ENCODE results near the gene IL1RAPL1. TPM values are rescaled to one million over a fixed set of nuclear protein-coding genes. Genes with fewer than 3 reads are reported as not detected.
A peak's percentile ranks its signal among the peaks of the same experiment; 100 is the strongest.

Gene IL1RAPL1
- polyA plus RNA-seq, 2 of the 4 experiments (the other 2 are of a cell fraction): not detected

DNA sequence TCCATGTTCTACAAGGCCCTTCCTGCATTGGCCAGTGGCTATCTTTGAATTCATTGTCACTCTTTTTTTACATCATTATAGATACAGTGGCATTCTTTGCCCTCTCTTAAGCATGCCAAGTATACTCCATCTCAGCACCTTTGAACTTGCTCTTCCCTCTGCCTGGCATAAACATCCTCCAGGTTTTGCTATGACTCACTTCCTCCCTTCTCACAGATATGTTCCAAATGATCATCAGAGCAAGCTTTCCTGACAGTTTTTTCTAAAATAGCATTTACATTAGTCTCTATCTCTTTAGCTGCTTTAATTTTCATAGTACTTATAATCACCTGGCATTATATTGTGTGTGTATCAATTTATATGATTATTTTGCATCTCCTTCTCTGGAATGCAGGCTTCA, 1074.9 kb downstream of the IL1RAPL1 start (continued):
- no peak for TF ChIP-seq KDM5A (IDR thresholded peaks at IDR 0.05)
- no peak for TF ChIP-seq ZFP36 (IDR thresholded peaks at IDR 0.05; ENCODE audit: borderline replicate concordance, partially characterized antibody)
- no peak for TF ChIP-seq FOSB (CRISPR knock-in tag; IDR thresholded peaks at IDR 0.05)
- no peak for TF ChIP-seq RNF2 (IDR thresholded peaks at IDR 0.05; ENCODE audit: borderline replicate concordance, low read depth)
- no peak for TF ChIP-seq PBX3 (IDR thresholded peaks at IDR 0.05)
- TF ChIP-seq MAFK (IDR thresholded peaks at IDR 0.05; ENCODE audit: partially characterized antibody): no peak
- no peak for TF ChIP-seq NPAS2 (CRISPR knock-in tag; IDR thresholded peaks at IDR 0.05; ENCODE audit: borderline replicate concordance)
- no peak for TF ChIP-seq BHLHE40 (IDR thresholded peaks at IDR 0.05; ENCODE audit: low read depth, low read length)

DNA sequence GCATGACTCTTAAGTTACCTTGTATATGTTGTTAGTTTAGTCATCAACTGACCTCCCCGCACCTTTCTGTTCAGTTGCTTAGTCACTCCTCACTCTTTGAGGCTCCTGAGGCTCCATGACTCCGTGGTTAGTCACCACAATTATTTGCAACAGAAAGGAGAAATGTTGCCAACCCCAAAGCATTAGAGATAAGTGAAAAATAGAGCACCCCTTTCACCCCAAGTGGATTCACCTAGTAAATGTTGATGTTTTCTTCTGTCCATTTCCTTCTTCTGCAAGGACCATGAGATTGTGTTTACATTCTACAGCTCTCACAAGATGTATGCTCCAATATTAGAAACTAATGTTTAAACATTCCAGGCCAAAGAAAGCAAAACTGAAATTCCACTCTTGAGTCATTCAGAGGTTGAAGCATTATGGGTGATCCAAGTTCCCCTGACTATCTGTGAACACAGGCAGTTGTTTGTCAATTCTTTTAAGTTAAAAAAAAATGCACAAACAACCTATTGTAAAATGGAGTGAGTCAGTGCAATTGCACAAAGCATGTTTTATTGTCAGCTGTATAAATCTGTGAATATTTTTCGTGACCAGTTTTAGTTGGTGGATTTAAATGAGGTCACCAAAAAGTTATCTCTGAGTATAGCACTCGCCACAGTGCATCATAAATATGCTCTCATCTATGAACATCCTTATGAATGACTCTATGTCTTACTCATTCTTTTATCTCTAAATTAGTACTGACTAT, 1075.7 kb downstream of the IL1RAPL1 start:
- Histone ChIP-seq H3K4me1 (peaks cover 24% of the 10 kb centered on the region), H3K4me2 (peak overlapping the region; percentile 95), H3K27ac (peak overlapping the region; percentile 70 to 84), H3K4me3 (peak overlapping the region; percentile 12; the same call in 1 of the 3 replicates), H3K9me3 (no peaks in the 10 kb centered on the region)
- ATAC-seq: peak; percentile 96 to 98
- WGBS (ENCODE audit: missing lambda C conversion rate): 0% methylated on average over 4 of the region's 4 CpGs
- CTCF ChIA-PET: no interaction called here
- FAIRE-seq: peak; percentile 100
- DNase-seq (ENCODE audit: low read depth in 1 of 2, low spot score in 1 of 2): peak; percentile 71 to 98
- POLR2A ChIA-PET: no interaction called here
- TF ChIP-seq KDM1A (IDR thresholded peaks at IDR 0.05; ENCODE audit: low read depth) (no peak), ESRRA (IDR thresholded peaks at IDR 0.05; ENCODE audit: borderline replicate concordance, low read length) (no peak), PHF8 (IDR thresholded peaks at IDR 0.05; ENCODE audit: borderline replicate concordance, low read depth) (no peak), ZFP36 (IDR thresholded peaks at IDR 0.05; ENCODE audit: borderline replicate concordance, partially characterized antibody) (no peak), RNF2 (IDR thresholded peaks at IDR 0.05; ENCODE audit: borderline replicate concordance, low read depth) (no peak), HES2 (IDR thresholded peaks at IDR 0.05) (0 out of 2 replicates have a peak, but pooled peaks have one; percentile 28), RARB (CRISPR knock-in tag; IDR thresholded peaks at IDR 0.05) (peak; percentile 48), HDAC2 (IDR thresholded peaks at IDR 0.05) (no peak), ZNF302 (CRISPR knock-in tag; IDR thresholded peaks at IDR 0.05) (no peak), CEBPB (IDR thresholded peaks at IDR 0.05) (peak; percentile 75 to 76), FOSB (CRISPR knock-in tag; IDR thresholded peaks at IDR 0.05) (no peak), GATA3 (IDR thresholded peaks at IDR 0.05; ENCODE audit: borderline replicate concordance) (peak; percentile 90), HOXB13 (CRISPR knock-in tag; IDR thresholded peaks at IDR 0.05; ENCODE audit: low read depth) (no peak), EHF (CRISPR knock-in tag; IDR thresholded peaks at IDR 0.05) (no peak), NFE2L2 (conservative IDR thresholded peaks at IDR 0.05; ENCODE audit: low read length) (peak; percentile 51), RAD21 (conservative IDR thresholded peaks at IDR 0.05 in 1 of 2, IDR thresholded peaks at IDR 0.05 in 1 of 2) (peak; percentile 19 to 49; a peak in 4 of 5 replicates), HOXA7 (CRISPR knock-in tag; IDR thresholded peaks at IDR 0.05) (no peak; the same call in 1 of the 2 replicates), BHLHE40 (IDR thresholded peaks at IDR 0.05; ENCODE audit: low read depth, low read length) (no peak), ZC3H11A (IDR thresholded peaks at IDR 0.05) (no peak)
- TF ChIP-seq, protein P1, sequence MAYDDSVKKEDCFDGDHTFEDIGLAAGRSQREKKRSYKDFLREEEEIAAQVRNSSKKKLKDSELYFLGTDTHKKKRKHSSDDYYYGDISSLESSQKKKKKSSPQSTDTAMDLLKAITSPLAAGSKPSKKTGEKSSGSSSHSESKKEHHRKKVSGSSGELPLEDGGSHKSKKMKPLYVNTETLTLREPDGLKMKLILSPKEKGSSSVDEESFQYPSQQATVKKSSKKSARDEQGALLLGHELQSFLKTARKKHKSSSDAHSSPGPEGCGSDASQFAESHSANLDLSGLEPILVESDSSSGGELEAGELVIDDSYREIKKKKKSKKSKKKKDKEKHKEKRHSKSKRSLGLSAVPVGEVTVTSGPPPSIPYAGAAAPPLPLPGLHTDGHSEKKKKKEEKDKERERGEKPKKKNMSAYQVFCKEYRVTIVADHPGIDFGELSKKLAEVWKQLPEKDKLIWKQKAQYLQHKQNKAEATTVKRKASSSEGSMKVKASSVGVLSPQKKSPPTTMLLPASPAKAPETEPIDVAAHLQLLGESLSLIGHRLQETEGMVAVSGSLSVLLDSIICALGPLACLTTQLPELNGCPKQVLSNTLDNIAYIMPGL (CRISPR knock-in tag; IDR thresholded peaks at IDR 0.05; ENCODE audit: borderline replicate concordance): no peak
- TF ChIP-seq, protein P2, sequence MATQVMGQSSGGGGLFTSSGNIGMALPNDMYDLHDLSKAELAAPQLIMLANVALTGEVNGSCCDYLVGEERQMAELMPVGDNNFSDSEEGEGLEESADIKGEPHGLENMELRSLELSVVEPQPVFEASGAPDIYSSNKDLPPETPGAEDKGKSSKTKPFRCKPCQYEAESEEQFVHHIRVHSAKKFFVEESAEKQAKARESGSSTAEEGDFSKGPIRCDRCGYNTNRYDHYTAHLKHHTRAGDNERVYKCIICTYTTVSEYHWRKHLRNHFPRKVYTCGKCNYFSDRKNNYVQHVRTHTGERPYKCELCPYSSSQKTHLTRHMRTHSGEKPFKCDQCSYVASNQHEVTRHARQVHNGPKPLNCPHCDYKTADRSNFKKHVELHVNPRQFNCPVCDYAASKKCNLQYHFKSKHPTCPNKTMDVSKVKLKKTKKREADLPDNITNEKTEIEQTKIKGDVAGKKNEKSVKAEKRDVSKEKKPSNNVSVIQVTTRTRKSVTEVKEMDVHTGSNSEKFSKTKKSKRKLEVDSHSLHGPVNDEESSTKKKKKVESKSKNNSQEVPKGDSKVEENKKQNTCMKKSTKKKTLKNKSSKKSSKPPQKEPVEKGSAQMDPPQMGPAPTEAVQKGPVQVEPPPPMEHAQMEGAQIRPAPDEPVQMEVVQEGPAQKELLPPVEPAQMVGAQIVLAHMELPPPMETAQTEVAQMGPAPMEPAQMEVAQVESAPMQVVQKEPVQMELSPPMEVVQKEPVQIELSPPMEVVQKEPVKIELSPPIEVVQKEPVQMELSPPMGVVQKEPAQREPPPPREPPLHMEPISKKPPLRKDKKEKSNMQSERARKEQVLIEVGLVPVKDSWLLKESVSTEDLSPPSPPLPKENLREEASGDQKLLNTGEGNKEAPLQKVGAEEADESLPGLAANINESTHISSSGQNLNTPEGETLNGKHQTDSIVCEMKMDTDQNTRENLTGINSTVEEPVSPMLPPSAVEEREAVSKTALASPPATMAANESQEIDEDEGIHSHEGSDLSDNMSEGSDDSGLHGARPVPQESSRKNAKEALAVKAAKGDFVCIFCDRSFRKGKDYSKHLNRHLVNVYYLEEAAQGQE (IDR thresholded peaks at IDR 0.05): no peak
- TF ChIP-seq, protein P3, sequence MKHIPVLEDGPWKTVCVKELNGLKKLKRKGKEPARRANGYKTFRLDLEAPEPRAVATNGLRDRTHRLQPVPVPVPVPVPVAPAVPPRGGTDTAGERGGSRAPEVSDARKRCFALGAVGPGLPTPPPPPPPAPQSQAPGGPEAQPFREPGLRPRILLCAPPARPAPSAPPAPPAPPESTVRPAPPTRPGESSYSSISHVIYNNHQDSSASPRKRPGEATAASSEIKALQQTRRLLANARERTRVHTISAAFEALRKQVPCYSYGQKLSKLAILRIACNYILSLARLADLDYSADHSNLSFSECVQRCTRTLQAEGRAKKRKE (CRISPR knock-in tag; IDR thresholded peaks at IDR 0.05; ENCODE audit: low read depth): no peak
- TF ChIP-seq, protein P4, sequence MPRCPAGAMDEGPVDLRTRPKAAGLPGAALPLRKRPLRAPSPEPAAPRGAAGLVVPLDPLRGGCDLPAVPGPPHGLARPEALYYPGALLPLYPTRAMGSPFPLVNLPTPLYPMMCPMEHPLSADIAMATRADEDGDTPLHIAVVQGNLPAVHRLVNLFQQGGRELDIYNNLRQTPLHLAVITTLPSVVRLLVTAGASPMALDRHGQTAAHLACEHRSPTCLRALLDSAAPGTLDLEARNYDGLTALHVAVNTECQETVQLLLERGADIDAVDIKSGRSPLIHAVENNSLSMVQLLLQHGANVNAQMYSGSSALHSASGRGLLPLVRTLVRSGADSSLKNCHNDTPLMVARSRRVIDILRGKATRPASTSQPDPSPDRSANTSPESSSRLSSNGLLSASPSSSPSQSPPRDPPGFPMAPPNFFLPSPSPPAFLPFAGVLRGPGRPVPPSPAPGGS (IDR thresholded peaks at IDR 0.05): peak; percentile 84
